ENCODE data around the gene ARHGAP42.
"Not testable (repeated sequence)": the region's sequence is repeated elsewhere in the genome, so short reads cannot be mapped to it uniquely, and the experiment has no call there.

Gene ARHGAP42

DNA sequence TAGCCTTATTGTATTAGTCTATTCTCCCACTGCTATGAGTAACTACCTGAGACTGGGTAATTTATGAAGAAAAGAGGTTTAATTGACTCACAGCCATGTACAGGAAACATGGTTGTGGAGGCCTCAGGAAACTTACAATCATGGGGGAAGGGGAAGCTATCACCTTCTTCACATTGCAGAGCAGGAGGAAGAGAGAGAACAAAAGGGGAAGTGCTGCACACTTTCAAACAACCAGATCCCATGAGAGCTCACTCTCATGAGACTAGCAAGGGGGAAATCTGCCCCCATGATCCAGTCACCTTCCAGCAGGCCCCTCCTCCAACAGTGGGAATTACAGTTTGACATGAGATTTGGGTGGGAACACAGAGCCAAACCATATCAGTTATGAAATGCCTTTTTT lies 179.4 kb downstream of the ARHGAP42 start:
- in situ Hi-C loops (cut with MboI; ENCODE audit: low sequenced_read_pairs): no loop called here

DNA sequence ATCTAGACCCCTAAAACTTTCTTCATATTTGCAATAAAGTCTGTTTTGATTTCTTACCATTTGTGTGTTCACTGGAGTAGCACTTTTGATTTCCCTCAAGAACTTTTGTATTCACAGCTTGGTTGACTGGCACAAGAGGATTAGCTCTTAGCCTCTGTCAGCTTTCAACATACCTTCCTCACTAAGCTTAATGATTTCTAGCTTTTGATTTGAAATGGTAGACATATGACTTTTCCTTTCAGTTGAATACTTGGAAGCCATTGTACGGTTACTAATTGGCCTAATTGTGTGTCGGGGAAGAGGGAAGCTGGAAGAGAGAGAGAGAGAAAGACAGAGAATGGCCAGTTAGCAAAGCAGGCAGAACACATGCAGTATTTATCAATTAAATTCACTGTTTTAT lies 180.5 kb downstream of the ARHGAP42 start:
- in situ Hi-C loops (cut with MboI; ENCODE audit: low sequenced_read_pairs): no loop called here

DNA sequence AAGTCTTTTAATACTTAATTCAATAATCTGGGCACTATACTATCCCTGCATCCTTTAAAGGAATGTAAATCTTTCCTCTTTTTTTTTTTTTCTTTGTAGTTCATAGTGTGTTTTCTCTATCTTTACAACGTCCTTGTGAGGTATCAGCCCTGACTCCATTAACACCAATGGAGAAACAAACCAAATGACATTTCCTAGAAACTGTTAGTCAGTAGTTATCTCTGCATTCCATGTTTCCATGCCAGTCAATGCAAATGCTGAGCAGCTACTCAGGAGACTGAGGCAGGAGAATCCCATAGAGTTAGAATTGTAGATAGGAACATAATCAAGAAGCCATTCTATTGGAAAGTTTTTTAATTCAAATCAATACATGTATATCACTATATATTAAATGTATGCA lies 182.2 kb downstream of the ARHGAP42 start:
- in situ Hi-C loops (cut with MboI; ENCODE audit: low sequenced_read_pairs): no loop called here

GRCh38 chr11:100870138-100870537 lies 183.1 kb downstream of the ARHGAP42 start:
- in situ Hi-C loops (cut with MboI; ENCODE audit: low sequenced_read_pairs): no loop called here

DNA sequence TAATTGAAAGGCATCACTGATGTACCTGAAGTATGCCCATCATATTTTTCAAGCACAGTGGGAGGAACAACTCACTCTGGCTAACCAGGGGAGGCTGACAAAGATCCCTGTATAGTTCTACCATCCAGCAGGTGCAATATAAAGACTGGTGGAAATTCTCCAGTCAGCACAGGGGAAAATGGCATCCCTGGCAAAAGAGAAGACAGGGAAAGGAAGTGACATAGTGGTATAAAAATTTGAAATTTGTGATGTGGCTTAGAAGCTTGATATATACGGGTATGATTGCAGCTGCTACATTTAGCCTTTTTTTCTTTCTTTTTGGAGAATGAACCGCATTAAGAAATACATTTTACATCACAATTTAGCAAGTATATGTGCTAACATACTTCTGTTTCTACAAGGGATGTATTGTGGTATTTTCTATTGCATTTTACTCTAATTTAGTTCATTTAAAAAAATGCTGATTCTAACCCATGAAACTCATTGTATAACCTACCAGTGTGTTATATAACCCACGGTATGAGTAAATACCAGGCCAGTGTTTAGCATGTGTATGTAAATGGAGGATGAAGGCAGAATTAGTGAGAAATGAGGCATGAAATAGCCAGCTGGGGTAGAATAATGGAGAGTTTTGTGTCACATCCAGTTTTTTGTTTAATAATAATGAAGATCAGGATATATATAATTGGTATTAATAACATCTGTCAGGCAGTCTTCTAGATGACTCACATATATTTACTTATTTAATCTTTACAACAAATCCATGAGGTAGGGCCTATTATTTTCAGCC lies 186.1 kb downstream of the ARHGAP42 start:
- in situ Hi-C loops (cut with MboI; ENCODE audit: low sequenced_read_pairs): no loop called here

- in situ Hi-C loops (cut with MboI; ENCODE audit: low sequenced_read_pairs): no loop called here
Measured at GRCh38 chr11:100874203-100874602, 187.1 kb downstream of the ARHGAP42 start.

DNA sequence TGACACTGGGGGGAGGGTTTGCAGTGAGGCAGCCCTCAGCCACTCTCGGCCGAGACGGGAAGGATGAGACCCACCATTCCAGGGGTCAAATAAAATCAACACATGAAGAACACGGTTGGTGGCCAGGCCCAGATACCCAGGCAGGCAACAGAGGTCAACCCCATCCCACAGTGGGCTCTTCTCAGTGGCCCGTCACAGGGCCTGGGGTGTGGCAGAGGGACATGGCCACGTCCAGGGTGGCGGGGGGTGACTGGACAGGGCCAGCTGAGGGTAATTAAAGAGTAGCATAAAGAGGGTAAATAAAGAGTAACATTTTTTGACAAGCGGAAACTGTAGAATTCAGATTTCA lies 188.4 kb downstream of the ARHGAP42 start:
- in situ Hi-C loops (cut with MboI; ENCODE audit: low sequenced_read_pairs): no loop called here

DNA sequence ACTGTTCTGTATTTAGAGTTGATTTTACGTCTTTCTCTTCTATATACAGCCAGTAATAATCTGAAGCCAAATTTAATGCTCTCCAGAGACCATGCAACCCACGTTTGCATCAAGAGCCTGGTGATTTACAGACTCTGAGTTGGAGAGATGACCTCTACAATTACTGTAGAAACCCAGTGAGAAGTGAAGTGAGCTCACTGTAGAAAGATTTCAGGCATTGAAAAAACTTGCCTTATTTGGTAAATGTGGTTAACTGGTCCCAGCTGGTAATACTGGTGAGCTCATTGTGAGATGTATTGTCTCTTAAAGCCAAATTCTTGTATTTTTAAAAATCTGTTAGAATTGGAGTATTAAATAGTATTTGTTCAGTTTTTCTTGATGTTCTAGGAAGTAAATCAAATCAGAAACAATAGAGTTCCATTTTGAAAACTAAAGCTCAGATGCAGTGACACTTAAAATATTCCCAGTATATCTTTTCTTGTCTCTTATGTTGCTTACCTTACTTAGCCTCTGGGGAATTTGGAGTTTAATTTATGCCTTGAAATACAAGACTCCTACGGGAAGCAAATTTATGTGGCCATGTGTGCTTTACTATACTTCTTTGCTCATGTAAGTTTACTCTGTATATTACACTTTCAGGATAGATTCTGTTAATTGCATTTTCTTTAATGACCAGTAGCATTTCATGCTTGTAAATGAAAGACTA lies 189.9 kb downstream of the ARHGAP42 start:
- in situ Hi-C loops (cut with MboI; ENCODE audit: low sequenced_read_pairs): no loop called here

- in situ Hi-C loops (cut with MboI; ENCODE audit: low sequenced_read_pairs): no loop called here
Measured at GRCh38 chr11:100878474-100878873, 191.4 kb downstream of the ARHGAP42 start.

DNA sequence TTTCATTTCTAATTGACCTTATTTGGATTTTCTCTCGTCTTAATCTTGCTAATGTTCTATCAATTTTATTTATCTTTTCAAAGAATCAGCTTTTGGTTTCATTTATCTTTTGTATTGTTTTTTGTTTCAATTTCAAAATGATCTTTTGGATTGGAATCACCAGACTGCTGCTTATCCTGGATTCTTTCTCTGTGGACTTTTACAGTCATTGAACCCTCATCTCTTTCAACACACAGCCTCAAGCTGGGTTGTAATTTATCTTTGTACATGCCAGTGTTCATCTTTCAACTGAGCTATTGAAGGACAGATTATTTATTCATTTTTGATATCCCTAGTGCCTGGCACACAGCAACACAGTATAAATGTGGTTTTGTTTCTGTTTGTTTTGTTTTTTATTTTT lies 195.9 kb downstream of the ARHGAP42 start:
- in situ Hi-C loops (cut with MboI; ENCODE audit: low sequenced_read_pairs): no loop called here

DNA sequence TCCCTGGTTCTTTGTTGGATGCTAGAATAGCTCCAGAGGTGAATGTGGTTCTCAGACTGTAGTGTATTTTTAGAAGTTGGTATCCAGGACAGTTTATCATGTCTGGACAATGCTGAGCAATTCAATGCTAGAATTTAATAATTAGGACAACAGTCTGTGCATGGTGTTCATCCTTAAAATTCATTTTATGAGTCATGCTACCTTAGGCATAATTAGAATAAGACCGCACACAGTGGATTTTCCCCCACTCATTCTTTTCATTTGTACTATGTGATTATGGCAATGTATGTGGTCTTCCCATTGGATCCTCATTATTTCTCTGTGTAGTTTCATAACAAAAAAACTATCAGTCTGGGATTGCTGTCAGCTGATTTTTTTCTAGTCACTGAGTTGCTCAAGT lies 196.7 kb downstream of the ARHGAP42 start:
- in situ Hi-C loops (cut with MboI; ENCODE audit: low sequenced_read_pairs): no loop called here

GRCh38 chr11:100887659-100888058 lies 200.6 kb downstream of the ARHGAP42 start:
- in situ Hi-C loops (cut with MboI; ENCODE audit: low sequenced_read_pairs): no loop called here

GRCh38 chr11:100888836-100889235 lies 201.7 kb downstream of the ARHGAP42 start:
- in situ Hi-C loops (cut with MboI; ENCODE audit: low sequenced_read_pairs): no loop called here

- in situ Hi-C loops (cut with MboI; ENCODE audit: low sequenced_read_pairs): no loop called here
Measured at GRCh38 chr11:100889758-100890157, 202.7 kb downstream of the ARHGAP42 start.

DNA sequence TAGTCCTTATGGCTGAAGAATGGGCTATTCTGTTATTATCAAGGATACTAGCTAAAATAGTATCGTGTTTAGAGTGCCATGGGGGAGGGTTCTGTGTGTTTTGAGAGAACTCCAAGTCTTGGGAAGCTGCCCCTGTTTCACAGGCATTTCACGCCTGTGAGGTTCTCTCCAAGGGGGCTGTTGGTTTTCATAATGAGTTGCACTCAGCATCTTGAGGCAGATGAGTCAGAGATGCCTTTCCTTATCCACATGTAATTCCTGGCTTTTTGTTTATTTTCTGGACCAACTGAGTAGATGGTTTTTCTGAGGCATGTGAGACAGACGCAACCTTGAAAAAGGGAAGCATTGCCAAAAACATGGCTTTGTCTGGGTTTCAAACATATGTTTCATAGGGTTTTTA lies 203.7 kb downstream of the ARHGAP42 start:
- in situ Hi-C loops (cut with MboI; ENCODE audit: low sequenced_read_pairs): no loop called here

GRCh38 chr11:100892886-100893285 lies 205.8 kb downstream of the ARHGAP42 start:
- in situ Hi-C loops (cut with MboI; ENCODE audit: low sequenced_read_pairs): no loop called here

GRCh38 chr11:100895449-100895848 lies 208.4 kb downstream of the ARHGAP42 start:
- in situ Hi-C loops (cut with MboI; ENCODE audit: low sequenced_read_pairs): no loop called here

DNA sequence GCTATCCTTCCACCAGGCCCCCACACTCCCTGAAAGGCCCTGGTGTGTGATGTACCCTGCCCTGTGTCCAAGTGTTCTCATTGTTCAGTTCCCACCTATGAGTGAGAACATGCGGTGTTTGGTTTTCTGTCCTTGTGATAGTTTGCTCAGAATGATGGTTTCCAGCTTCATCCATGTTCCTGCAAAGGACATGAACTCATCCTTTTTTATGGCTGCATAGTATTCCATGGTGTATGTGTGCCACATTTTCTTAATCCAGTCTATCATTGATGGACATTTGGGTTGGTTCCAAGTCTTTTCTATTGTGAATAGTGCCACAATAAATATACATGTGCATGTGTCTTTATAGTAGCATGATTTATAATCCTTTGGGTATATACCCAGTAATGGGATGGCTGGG lies 208.9 kb downstream of the ARHGAP42 start:
- in situ Hi-C loops (cut with MboI; ENCODE audit: low sequenced_read_pairs): not testable (repeated sequence)

- in situ Hi-C loops (cut with MboI; ENCODE audit: low sequenced_read_pairs): not testable (repeated sequence)
Measured at GRCh38 chr11:100901471-100901870, 214.4 kb downstream of the ARHGAP42 start.

DNA sequence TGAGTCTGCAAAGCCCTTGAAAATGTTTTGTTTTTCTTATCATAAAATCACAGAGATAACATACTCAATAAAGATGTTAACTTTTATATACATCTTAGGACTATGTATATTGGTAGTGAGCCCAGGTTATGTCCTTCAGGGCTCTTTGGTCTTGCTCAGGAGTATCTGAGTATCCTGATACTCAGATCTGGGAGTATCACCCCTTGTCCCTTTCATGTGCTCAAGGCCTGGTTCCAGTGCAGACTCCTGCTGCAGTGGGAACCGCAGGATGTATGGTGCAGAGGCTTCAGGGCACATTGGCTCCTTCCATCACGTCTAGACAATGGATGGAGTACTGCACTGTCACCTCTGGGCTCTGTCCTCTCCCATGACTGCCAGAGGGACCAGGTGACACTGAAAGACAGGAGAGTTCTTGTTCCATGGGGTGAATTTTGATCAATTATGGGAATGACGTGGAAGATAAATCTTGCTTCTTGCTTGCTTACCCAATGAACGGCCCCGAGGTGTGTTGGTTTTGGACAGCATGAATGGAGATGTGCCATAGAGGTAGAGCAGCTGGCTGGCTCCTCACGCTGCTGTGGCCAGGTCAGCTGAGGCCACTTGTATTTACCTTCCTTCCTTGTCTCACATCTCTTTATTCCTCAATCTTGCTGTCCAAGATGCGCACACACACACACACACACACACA lies 215.5 kb downstream of the ARHGAP42 start:
- in situ Hi-C loops (cut with MboI; ENCODE audit: low sequenced_read_pairs): no loop called here

- in situ Hi-C loops (cut with MboI; ENCODE audit: low sequenced_read_pairs): no loop called here
Measured at GRCh38 chr11:100903284-100903683, 216.2 kb downstream of the ARHGAP42 start.

DNA sequence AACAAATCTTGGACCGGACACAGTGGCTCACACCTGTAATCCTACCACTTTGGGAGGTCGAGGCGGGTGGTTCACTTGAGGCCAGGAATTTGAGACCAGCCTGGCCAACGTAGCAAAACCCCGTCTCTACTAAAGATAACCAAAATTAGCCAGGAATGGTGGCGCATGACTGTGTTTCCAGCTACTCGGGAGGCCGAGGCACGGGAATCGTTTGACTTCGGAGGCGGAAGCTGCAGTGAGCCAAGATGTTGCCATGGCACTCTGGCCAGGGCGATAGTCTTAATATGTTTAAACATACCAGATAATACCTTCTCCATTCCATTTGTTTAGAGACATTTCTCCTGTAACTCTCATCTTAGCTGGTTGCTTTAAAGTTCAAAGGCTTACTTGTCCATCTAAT lies 218.6 kb downstream of the ARHGAP42 start:
- in situ Hi-C loops (cut with MboI; ENCODE audit: low sequenced_read_pairs): no loop called here
